ENCODE measurements around the gene SKP1. TPM values are rescaled to one million over a fixed set of nuclear protein-coding genes. Genes with fewer than 3 reads are reported as not detected.

Gene SKP1
- total RNA-seq, 2 experiments from 2014 or later: 203 to 206 TPM

Small RNAs within 50 kb of the gene (microRNA-seq; reads per million reads assigned to microRNA genes)
- gene MIR3661: 1.7 reads per million

Other genes with a start within 250 kb of the SKP1 start
- 10 to 100 TPM; 19.2 to 21.3 TPM for gene C5orf15, start 208.3 kb downstream of the SKP1 start, total RNA-seq
- gene VDAC1, start 172.0 kb downstream of the SKP1 start, total RNA-seq: 100 to 1,000 TPM; 250 to 259 TPM
- gene TCF7, start 62.3 kb downstream of the SKP1 start, total RNA-seq: 10 to 100 TPM; 93.4 to 97.8 TPM
- 100 to 1,000 TPM; 158 to 167 TPM for gene PPP2CA, start 49.1 kb upstream of the SKP1 start, total RNA-seq
- 1 to 10 TPM in 1 of 2 experiments, under 1 TPM in 1; 0.53 to 1.2 TPM for gene CDKL3, start 190.2 kb upstream of the SKP1 start, total RNA-seq
- 10 to 100 TPM; 83.0 to 87.6 TPM for gene UBE2B, start 194.6 kb upstream of the SKP1 start, total RNA-seq
- gene CDKN2AIPNL, start 234.9 kb upstream of the SKP1 start, total RNA-seq: 10 to 100 TPM; 31.3 to 32.5 TPM